H9 (cell line): ENCODE data around the gene ST6GALNAC5. TPM values are rescaled to one million over a fixed set of nuclear protein-coding genes. Genes with fewer than 3 reads are reported as not detected.

Experiments
- DNase-seq: peaks from one replicate; pipeline ENCODE4 v3.0.0-alpha.2; 2017
- H2AFZ ChIP-seq: one replicate; pipeline ENCODE4 v1.6.1; 2013; ENCODE audit warnings: mild to moderate bottlenecking, low read length, control low read depth, moderate library complexity
- H2AK5ac ChIP-seq: 2 replicates; pipeline ENCODE4 v1.6.1; 2013; ENCODE audit warnings: low read length, control low read depth, mixed read lengths; ENCODE audit not compliant: insufficient read length
- H2BK120ac ChIP-seq: one replicate; pipeline ENCODE4 v1.6.1; 2013; ENCODE audit warnings: low read depth, mild to moderate bottlenecking, low read length, control low read depth, inconsistent platforms; ENCODE audit not compliant: poor library complexity, severe bottlenecking
- H2BK12ac ChIP-seq: 2 replicates; pipeline ENCODE4 v1.6.1; 2013; ENCODE audit warnings: low read length, control low read depth, mixed read lengths, low read depth; ENCODE audit not compliant: insufficient read length
- H2BK15ac ChIP-seq: 2 replicates; pipeline ENCODE4 v1.6.1; 2013; ENCODE audit warnings: low read depth, low read length, control low read depth
- H2BK20ac ChIP-seq: one replicate; pipeline ENCODE4 v1.6.1; 2013; ENCODE audit warnings: low read depth, mild to moderate bottlenecking, low read length, control low read depth, inconsistent platforms; ENCODE audit not compliant: poor library complexity, severe bottlenecking
- H2BK5ac ChIP-seq: 2 replicates; pipeline ENCODE4 v1.6.1; 2013; ENCODE audit warnings: low read length, control low read depth, mixed read lengths; ENCODE audit not compliant: insufficient read length
- H3K14ac ChIP-seq: 2 replicates; pipeline ENCODE4 v1.6.1; 2013; ENCODE audit warnings: low read length, control low read depth; ENCODE audit not compliant: insufficient read depth
- H3K18ac ChIP-seq: 2 replicates; pipeline ENCODE4 v1.6.1; 2013; ENCODE audit warnings: low read depth, mild to moderate bottlenecking, mixed read lengths, low read length, control low read depth; ENCODE audit not compliant: insufficient read length
- H3K23ac ChIP-seq: 2 replicates; pipeline ENCODE4 v1.6.1; 2013; ENCODE audit warnings: low read length, control low read depth, mixed read lengths, low read depth; ENCODE audit not compliant: insufficient read length
- H3K23me2 ChIP-seq: 2 replicates; pipeline ENCODE4 v1.6.1; 2013; ENCODE audit warnings: low read depth, mild to moderate bottlenecking, mixed read lengths, low read length, control low read depth; ENCODE audit not compliant: insufficient read length, poor library complexity, severe bottlenecking
- H3K27ac ChIP-seq: 2 replicates; pipeline ENCODE4 v1.5.1; 2013; ENCODE audit warnings: low read length, control low read depth, mixed read lengths, low read depth; ENCODE audit not compliant: insufficient read length
- H3K27me3 ChIP-seq: 2 replicates; pipeline ENCODE4 v1.6.1; 2013; ENCODE audit warnings: low read length, control low read depth, inconsistent platforms; ENCODE audit not compliant: insufficient read depth
- H3K4ac ChIP-seq: 2 replicates; pipeline ENCODE4 v1.6.1; 2013; ENCODE audit warnings: low read depth, mild to moderate bottlenecking, control low read depth, inconsistent platforms, low read length, moderate library complexity
- H3K4me1 ChIP-seq: 2 replicates; pipeline ENCODE4 v1.6.1; 2013; ENCODE audit warnings: low read length, control low read depth, inconsistent platforms; ENCODE audit not compliant: insufficient read depth
- H3K4me2 ChIP-seq: 2 replicates; pipeline ENCODE4 v1.6.1; 2013; ENCODE audit warnings: low read length, control low read depth, mixed read lengths; ENCODE audit not compliant: insufficient read length, insufficient read depth
- H3K56ac ChIP-seq: 2 replicates; pipeline ENCODE4 v1.6.1; 2013; ENCODE audit warnings: low read depth, mild to moderate bottlenecking, mixed read lengths, low read length, control low read depth; ENCODE audit not compliant: insufficient read length
- H3K79me1 ChIP-seq: 2 replicates; pipeline ENCODE4 v1.6.1; 2013; ENCODE audit warnings: low read depth, mild to moderate bottlenecking, moderate library complexity, low read length, control low read depth, inconsistent platforms; ENCODE audit not compliant: insufficient read depth, poor library complexity, severe bottlenecking
- H3K79me2 ChIP-seq: 2 replicates; pipeline ENCODE4 v1.6.1; 2013; ENCODE audit warnings: low read length, control low read depth, inconsistent platforms; ENCODE audit not compliant: insufficient read depth
- H3K9ac ChIP-seq: 2 replicates; pipeline ENCODE4 v1.6.1; 2013; ENCODE audit warnings: low read length, control low read depth, mixed read lengths; ENCODE audit not compliant: insufficient read length; ENCODE audit errors: extremely low read depth
- H3K9me3 ChIP-seq: one replicate; pipeline ENCODE4 v1.6.1; 2013; ENCODE audit warnings: low read depth, low read length, inconsistent platforms; ENCODE audit not compliant: control insufficient read depth
- H3T11ph ChIP-seq: one replicate; pipeline ENCODE4 v1.6.1; 2013; ENCODE audit warnings: mild to moderate bottlenecking, low read length, control low read depth, inconsistent platforms
- H4K20me1 ChIP-seq: one replicate; pipeline ENCODE4 v1.6.1; 2013; ENCODE audit not compliant: control insufficient read depth, insufficient read length, insufficient read depth
- H4K5ac ChIP-seq: 2 replicates; pipeline ENCODE4 v1.6.1; 2013; ENCODE audit warnings: low read depth, mild to moderate bottlenecking, mixed read lengths, low read length, control low read depth; ENCODE audit not compliant: insufficient read length
- H4K8ac ChIP-seq: replicated peaks from 2 replicates; pipeline ENCODE4 v1.6.1; 2013; ENCODE audit warnings: low read length, control low read depth, mixed read lengths, low read depth; ENCODE audit not compliant: insufficient read length
- H4K91ac ChIP-seq: 2 replicates; pipeline ENCODE4 v1.6.1; 2013; ENCODE audit warnings: low read depth, mild to moderate bottlenecking, moderate library complexity, mixed read lengths, low read length, control low read depth; ENCODE audit not compliant: insufficient read length
- H3K27ac Mint-ChIP-seq, 3 experiments: 2 replicates in 2 of 3; 3 replicates in 1 of 3; pipeline ENCODE4 v1.8.0; 2020 to 2021; ENCODE audit warnings: mixed read lengths in 3 of 3, mild to moderate bottlenecking in 1 of 3, moderate library complexity in 1 of 3
- H3K27me3 Mint-ChIP-seq: 2 replicates; pipeline ENCODE4 v1.8.0; 2021; ENCODE audit warnings: low read depth, mild to moderate bottlenecking, moderate library complexity, mixed read lengths
- H3K36me3 Mint-ChIP-seq, 3 experiments: 2 replicates in 2 of 3; 3 replicates in 1 of 3; pipeline ENCODE4 v1.8.0; 2020 to 2021; ENCODE audit warnings: low read depth in 3 of 3, mixed read lengths in 3 of 3; ENCODE audit not compliant: insufficient read depth in 1 of 3
- H3K4me1 Mint-ChIP-seq, 2 experiments: 2 replicates each; pipeline ENCODE4 v1.8.0; 2020; ENCODE audit warnings: mixed read lengths in 2 of 2
- H3K4me3 Mint-ChIP-seq, 2 experiments: 2 replicates in 1 of 2; 3 replicates in 1 of 2; pipeline ENCODE4 v1.8.0; 2020 to 2021; ENCODE audit warnings: mild to moderate bottlenecking in 2 of 2, mixed read lengths in 2 of 2, moderate library complexity in 1 of 2
- H3K9me3 Mint-ChIP-seq, 2 experiments: 2 replicates in 1 of 2; 3 replicates in 1 of 2; pipeline ENCODE4 v1.8.0; 2020; ENCODE audit warnings: mild to moderate bottlenecking in 2 of 2, mixed read lengths in 2 of 2, moderate library complexity in 1 of 2
- CTCF ChIP-seq: fragments of 200-600 bp; sonication (generic); conservative IDR thresholded peaks from 3 replicates; pipeline ENCODE4 v1.8.0; 2021; ENCODE audit warnings: antibody characterized with exemption, mild to moderate bottlenecking
- WGBS: extraction: QIAGEN DNeasy Blood & Tissue Kit; methylation state at CpG from one replicate; pipeline ENCODE4 v1.1.7; 2013; ENCODE audit warnings: missing lambda C conversion rate, low lambda C conversion rate, mixed read lengths; ENCODE audit not compliant: insufficient read length; ENCODE audit errors: extremely low coverage; 5-methylcytosine and 5-hydroxymethylcytosine counted together
- total RNA-seq: library from RNA; stranded (reverse); gene quantifications from 2 replicates; pipeline ENCODE4 v1.2.1, GENCODE V29; 2021

ST6GALNAC5 gene
- total RNA-seq, 1 experiment from 2014 or later = 3.3 TPM

- Mint-ChIP-seq H3K27me3 (no peaks in the 10 kb centered on the region), H3K9me3 (no peaks in the 10 kb centered on the region), H3K4me3 (no peak overlapping the region), H3K36me3 (no peaks in the 10 kb centered on the region; a peak in 2 of 7 replicates), H3K27ac (no peak overlapping the region), H3K4me1 (peaks cover 5 to 10% of the 10 kb centered on the region in 2 experiments)
- Histone ChIP-seq H4K91ac (no peak overlapping the region), H4K20me1 (no peaks in the 10 kb centered on the region), H3K18ac (no peak overlapping the region), H3K4ac (no peak overlapping the region), H4K5ac (no peak overlapping the region), H2BK12ac (no peak overlapping the region), H3K79me2 (no peaks in the 10 kb centered on the region), H3K79me1 (no peaks in the 10 kb centered on the region), H3K23me2 (no peaks in the 10 kb centered on the region), H2AK5ac (no peak overlapping the region), H3K14ac (no peak overlapping the region), H3K23ac (no peak overlapping the region), H2AFZ (no peak overlapping the region), H2BK20ac (no peak overlapping the region), H2BK120ac (no peak overlapping the region), H2BK15ac (no peak overlapping the region), H3K27ac (no peak overlapping the region), H4K8ac (no peak overlapping the region), H2BK5ac (no peak overlapping the region), H3K4me2 (no peak overlapping the region), H3K56ac (no peak overlapping the region), H3K9me3 (no peaks in the 10 kb centered on the region), H3T11ph (no peak overlapping the region), H3K27me3 (no peaks in the 10 kb centered on the region), H3K4me1 (no peaks in the 10 kb centered on the region), H3K9ac (no peak overlapping the region)
- DNase-seq = no peak
- no CpG with 5 or more reads among the region's 4 CpGs for WGBS
- TF ChIP-seq CTCF = no peak
Observed at GRCh38 chr1:76905876-76906595, 38.8 kb downstream of the ST6GALNAC5 start.
